Upper lobe of right lung (tissue), 1 donor: Measurements from ENCODE around the gene SCAPER. TPM values are rescaled to one million over a fixed set of nuclear protein-coding genes. Genes with fewer than 3 reads are reported as not detected.

Source experiments
- ATAC-seq: fragments of 200-7000 bp; cut with Tn5 transposase; one replicate; pipeline ENCODE4 v1.9.1; 2020; ENCODE audit warnings: mild to moderate bottlenecking, moderate library complexity
- DNase-seq: peaks from one replicate; pipeline ENCODE4 v3.0.0-alpha.2; 2020
- H3K27ac ChIP-seq: fragments of 200-600 bp; one replicate; pipeline ENCODE4 v1.8.0; 2022
- H3K27me3 ChIP-seq: fragments of 200-600 bp; one replicate; pipeline ENCODE4 v1.8.0; 2022; ENCODE audit warnings: mild to moderate bottlenecking
- H3K36me3 ChIP-seq: fragments of 200-600 bp; one replicate; pipeline ENCODE4 v1.8.0; 2022
- H3K4me1 ChIP-seq: fragments of 200-600 bp; one replicate; pipeline ENCODE4 v1.8.0; 2022
- H3K4me3 ChIP-seq: fragments of 200-600 bp; one replicate; pipeline ENCODE4 v1.8.0; 2022; ENCODE audit warnings: mild to moderate bottlenecking
- H3K9me3 ChIP-seq: fragments of 200-600 bp; one replicate; pipeline ENCODE4 v1.8.0; 2022
- intact Hi-C: fragments of 100-400 bp; cut with DNase I; formaldehyde crosslinking; loops from one replicate; pipeline ENCODE4 v1.11.0; 2022
- total RNA-seq: library from RNA; stranded (reverse); fragmentation: NEBNext Ultra II Directional; extraction: Animal tissue kit (Norgen Biotek cat#: 25700); gene quantifications from one replicate; pipeline ENCODE4 v1.2.1, GENCODE V29; 2021
- TF ChIP-seq, protein P1 (sequence below): fragments of 200-600 bp; IDR thresholded peaks from one replicate; pipeline ENCODE4 v1.8.0; 2022; ENCODE audit warnings: antibody characterized with exemption
- donor health status: DM: no; HTN: yes; CAD: no; lungs with severe emphysema.

The SCAPER gene
- total RNA-seq, 1 donor from 2014 or later, result 44.3 TPM

DNA sequence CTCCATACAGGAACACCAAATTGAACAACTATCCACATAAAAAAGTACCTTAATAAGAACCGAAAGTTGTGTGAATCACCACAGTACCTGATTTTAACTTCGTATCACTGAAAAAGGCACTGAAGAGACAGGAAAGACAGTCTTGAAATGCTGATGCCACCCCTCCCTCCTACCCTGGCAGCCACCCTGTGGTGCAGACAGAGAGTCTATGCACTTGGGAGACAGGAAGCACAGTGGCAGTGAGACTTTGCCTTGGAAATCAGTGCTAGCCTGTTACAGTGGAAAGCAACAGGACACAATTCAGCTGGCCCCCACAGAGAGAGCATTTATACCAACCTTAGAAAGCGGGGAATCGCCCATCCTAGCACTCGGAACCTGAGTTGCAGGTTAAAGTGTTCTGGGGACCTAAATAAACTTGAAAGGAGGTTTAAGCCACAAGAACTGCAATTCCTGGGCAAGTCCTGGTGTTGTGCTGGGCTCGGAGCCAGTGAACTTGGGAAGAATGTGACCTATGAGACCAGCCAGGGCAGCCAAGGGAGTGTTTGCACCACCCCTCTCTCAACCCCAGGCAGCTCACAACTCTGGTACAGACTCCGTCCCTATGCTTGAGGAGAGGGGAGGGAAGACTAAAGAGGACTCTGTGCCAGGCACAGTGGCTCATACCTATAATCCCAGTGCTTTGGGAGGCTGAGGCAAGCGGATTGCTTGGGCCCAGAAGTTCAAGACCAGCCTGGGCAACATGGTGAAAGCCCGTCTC is 328.4 kb downstream of the SCAPER start:
- no peak overlapping the region for H3K4me3 ChIP-seq
- DNase-seq, result peak; percentile 79

DNA sequence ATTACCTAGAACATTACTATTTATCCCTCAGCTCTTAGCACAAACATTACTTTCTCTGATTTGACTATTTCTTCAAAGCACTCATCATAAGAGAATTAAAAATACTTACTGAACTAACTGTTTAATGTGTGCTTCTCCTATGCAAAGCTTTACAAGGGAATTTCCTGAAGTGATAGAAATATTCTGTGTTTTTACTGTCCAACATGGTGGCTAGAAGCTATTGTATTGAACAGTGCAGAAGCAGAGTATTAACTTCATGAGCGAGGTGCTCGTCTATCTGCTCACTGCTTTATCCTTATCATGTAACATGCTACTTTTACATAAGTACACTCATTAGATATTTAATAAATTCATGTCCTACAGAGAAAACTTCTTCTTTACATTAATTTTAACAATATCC is 329.5 kb downstream of the SCAPER start:
- Histone ChIP-seq H3K27me3 (no peaks in the 10 kb centered on the region), H3K36me3 (no peaks in the 10 kb centered on the region), H3K4me3 (no peak overlapping the region), H3K27ac (no peak overlapping the region), H3K4me1 (peaks cover 11% of the 10 kb centered on the region), H3K9me3 (no peaks in the 10 kb centered on the region)
- DNase-seq (no peak), ATAC-seq (no peak)
- TF ChIP-seq, protein P1, sequence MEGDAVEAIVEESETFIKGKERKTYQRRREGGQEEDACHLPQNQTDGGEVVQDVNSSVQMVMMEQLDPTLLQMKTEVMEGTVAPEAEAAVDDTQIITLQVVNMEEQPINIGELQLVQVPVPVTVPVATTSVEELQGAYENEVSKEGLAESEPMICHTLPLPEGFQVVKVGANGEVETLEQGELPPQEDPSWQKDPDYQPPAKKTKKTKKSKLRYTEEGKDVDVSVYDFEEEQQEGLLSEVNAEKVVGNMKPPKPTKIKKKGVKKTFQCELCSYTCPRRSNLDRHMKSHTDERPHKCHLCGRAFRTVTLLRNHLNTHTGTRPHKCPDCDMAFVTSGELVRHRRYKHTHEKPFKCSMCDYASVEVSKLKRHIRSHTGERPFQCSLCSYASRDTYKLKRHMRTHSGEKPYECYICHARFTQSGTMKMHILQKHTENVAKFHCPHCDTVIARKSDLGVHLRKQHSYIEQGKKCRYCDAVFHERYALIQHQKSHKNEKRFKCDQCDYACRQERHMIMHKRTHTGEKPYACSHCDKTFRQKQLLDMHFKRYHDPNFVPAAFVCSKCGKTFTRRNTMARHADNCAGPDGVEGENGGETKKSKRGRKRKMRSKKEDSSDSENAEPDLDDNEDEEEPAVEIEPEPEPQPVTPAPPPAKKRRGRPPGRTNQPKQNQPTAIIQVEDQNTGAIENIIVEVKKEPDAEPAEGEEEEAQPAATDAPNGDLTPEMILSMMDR, result no peak
- intact Hi-C loops, result no loop called here

More for the DNA sequence above, 328.4 kb downstream of the SCAPER start:
- H3K27ac ChIP-seq, result no peak overlapping the region
- intact Hi-C loops, result no loop called here
- peaks cover 11% of the 10 kb centered on the region for H3K4me1 ChIP-seq
- no peaks in the 10 kb centered on the region for H3K27me3 ChIP-seq
- TF ChIP-seq, protein P1, result no peak
- no peaks in the 10 kb centered on the region for H3K36me3 ChIP-seq
- no peaks in the 10 kb centered on the region for H3K9me3 ChIP-seq
- peak; percentile 94 for ATAC-seq

DNA sequence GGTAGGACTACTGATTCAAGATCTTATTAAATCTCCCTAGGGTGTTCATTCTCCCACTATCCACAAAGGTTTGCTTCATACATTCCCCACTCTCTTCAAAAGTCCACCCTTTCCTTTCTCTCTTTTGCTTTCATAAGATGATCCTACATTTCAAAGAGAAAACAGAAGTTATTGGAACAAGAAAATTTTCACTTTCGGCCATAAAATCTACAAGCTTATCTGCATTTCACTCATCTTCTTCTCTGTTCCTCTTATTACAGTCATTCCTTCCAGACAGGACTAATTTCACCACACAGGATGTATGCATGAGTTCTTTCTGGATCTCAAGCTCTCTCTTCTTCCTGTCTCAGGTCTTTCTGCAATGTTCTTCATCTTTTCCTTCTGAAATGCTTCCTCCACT is 329.9 kb downstream of the SCAPER start:
- no peaks in the 10 kb centered on the region for H3K36me3 ChIP-seq
- DNase-seq (no peak), ATAC-seq (no peak)
- H3K27ac ChIP-seq, result no peak overlapping the region
- peaks cover 11% of the 10 kb centered on the region for H3K4me1 ChIP-seq
- H3K9me3 ChIP-seq, result no peaks in the 10 kb centered on the region
- TF ChIP-seq, protein P1, result no peak
- no peak overlapping the region for H3K4me3 ChIP-seq
- H3K27me3 ChIP-seq, result no peaks in the 10 kb centered on the region
- intact Hi-C loops, result no loop called here

DNA sequence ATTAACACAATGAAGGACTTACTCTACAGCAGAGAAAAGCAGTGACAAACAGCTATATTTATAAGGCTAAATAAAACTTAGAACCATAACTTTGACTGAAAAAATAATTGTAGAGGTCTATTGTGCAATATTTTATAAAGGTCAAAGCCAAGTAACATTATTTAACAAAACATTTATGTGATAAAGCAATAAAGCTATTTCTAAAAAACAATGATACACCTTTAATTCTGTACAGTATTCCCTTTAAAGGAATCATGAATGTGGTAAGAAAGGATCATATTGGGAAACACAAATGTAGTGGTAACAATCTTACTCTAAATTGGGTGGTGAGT is 332.2 kb downstream of the SCAPER start:
- H3K9me3 ChIP-seq, result no peaks in the 10 kb centered on the region
- ATAC-seq, result no peak
- no peak for DNase-seq
- H3K27ac ChIP-seq, result no peak overlapping the region
- H3K27me3 ChIP-seq, result no peaks in the 10 kb centered on the region
- no peaks in the 10 kb centered on the region for H3K36me3 ChIP-seq
- intact Hi-C loops, result no loop called here
- TF ChIP-seq, protein P1, result no peak
- H3K4me3 ChIP-seq, result no peak overlapping the region
- H3K4me1 ChIP-seq, result peaks cover 11% of the 10 kb centered on the region

DNA sequence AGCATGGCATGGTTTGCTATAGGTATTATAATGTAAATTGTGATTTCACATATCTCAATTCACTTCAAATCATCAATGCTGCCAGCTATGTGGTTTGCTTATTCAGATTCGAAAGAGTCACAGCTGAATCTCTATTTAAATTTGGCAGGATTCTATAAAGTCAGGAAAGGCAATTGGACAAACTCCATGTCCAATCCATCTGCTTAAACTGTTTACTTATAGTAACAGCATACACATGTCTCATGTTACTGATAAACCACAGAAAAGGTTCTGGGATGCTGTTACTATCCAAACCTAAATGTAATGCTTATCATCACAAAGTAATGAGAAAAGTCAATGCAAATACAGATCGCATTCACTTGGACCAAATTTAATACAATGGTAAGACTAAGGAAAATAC is 338.9 kb downstream of the SCAPER start:
- ATAC-seq, result no peak
- Histone ChIP-seq H3K4me1 (no peaks in the 10 kb centered on the region), H3K27ac (no peak overlapping the region), H3K4me3 (no peak overlapping the region), H3K9me3 (no peaks in the 10 kb centered on the region), H3K27me3 (no peaks in the 10 kb centered on the region), H3K36me3 (no peaks in the 10 kb centered on the region)
- intact Hi-C loops, result no loop called here
- DNase-seq, result no peak
- TF ChIP-seq, protein P1, result no peak

DNA sequence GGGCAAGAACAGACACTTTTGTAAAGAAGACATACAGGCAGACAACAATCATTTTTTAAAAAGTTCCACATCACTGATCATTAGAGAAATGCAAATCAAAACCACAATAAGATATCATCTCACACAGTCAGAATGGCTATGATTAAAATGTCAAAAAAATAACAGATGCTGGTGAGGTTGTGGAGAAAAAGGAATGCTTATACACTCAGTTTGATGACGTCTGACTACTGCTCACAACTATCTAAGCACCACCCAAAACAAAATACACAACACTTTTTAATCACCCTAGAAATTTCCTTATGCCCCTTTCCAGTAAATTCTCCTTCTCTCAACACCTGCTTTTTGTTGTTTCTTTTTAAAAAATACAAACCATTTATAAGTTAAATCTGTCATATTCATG is 339.8 kb downstream of the SCAPER start:
- DNase-seq (no peak), ATAC-seq (no peak)
- intact Hi-C loops, result no loop called here
- H3K27me3 ChIP-seq, result no peaks in the 10 kb centered on the region
- no peak overlapping the region for H3K4me3 ChIP-seq
- no peaks in the 10 kb centered on the region for H3K4me1 ChIP-seq
- TF ChIP-seq, protein P1, result no peak
- no peaks in the 10 kb centered on the region for H3K36me3 ChIP-seq
- H3K27ac ChIP-seq, result no peak overlapping the region
- H3K9me3 ChIP-seq, result no peaks in the 10 kb centered on the region
